Uterus (tissue), 2 donors: ENCODE results near the gene SH3PXD2A.

ENCODE experiments used
- POLR2A ChIP-seq, 2 donors: fragments of 450-650 bp; IDR thresholded peaks; one replicate each; pipeline ENCODE4 v1.6.1; 2016; ENCODE audit warnings: antibody characterized with exemption in 2 of 2, mild to moderate bottlenecking in 1 of 2, moderate library complexity in 1 of 2
- TF ChIP-seq, protein P1 (sequence below), 4 experiments: fragments of 200-600 bp in 2 of 4; fragments of 450-650 bp in 2 of 4; sonication (generic) in 2 of 4; IDR thresholded peaks; one replicate each; pipeline ENCODE4 v1.5.1; 2016 to 2019; ENCODE audit warnings: antibody characterized with exemption in 4 of 4, mild to moderate bottlenecking in 2 of 4, moderate library complexity in 1 of 4

DNA sequence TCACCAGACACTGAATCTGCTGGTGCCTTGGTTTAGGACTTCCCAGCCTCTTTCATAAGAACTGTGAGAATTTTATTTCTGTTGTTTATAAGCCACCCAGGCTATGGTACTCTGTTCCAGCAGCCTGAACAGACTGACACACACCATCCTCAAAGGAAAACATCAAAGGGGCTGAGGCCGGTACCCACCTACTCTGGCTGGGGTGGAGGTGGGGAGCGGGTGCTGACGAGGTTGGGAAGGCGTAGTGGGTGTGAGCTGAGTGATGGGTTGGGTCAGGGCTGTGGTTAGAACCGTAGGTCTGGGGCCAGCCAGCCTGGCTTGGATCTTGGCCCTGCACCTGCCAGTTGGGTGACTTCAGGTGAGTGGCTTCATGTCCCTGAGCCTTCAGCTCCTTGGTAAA lies 136.3 kb downstream of the SH3PXD2A start:
- no peak for TF ChIP-seq POLR2A (IDR thresholded peaks at IDR 0.05)
- TF ChIP-seq, protein P1, sequence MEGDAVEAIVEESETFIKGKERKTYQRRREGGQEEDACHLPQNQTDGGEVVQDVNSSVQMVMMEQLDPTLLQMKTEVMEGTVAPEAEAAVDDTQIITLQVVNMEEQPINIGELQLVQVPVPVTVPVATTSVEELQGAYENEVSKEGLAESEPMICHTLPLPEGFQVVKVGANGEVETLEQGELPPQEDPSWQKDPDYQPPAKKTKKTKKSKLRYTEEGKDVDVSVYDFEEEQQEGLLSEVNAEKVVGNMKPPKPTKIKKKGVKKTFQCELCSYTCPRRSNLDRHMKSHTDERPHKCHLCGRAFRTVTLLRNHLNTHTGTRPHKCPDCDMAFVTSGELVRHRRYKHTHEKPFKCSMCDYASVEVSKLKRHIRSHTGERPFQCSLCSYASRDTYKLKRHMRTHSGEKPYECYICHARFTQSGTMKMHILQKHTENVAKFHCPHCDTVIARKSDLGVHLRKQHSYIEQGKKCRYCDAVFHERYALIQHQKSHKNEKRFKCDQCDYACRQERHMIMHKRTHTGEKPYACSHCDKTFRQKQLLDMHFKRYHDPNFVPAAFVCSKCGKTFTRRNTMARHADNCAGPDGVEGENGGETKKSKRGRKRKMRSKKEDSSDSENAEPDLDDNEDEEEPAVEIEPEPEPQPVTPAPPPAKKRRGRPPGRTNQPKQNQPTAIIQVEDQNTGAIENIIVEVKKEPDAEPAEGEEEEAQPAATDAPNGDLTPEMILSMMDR (IDR thresholded peaks at IDR 0.05) = no peak
